GM06990 (cell line): ENCODE results near the gene TMEM272.

Experiments used
- DNase-seq: peaks from one replicate; pipeline ENCODE4 v3.0.0-alpha.2; 2011; ENCODE audit not compliant: insufficient read length; ENCODE audit errors: extremely low read depth
- H3K27me3 ChIP-seq: replicated peaks from 2 replicates; pipeline ENCODE4 v1.6.0; 2011; ENCODE audit warnings: low read length; ENCODE audit not compliant: control insufficient read depth, insufficient read depth
- H3K36me3 ChIP-seq: 2 replicates; pipeline ENCODE4 v1.5.1; 2011; ENCODE audit warnings: low read length; ENCODE audit not compliant: control insufficient read depth, insufficient read depth
- H3K4me3 ChIP-seq: replicated peaks from 2 replicates; pipeline ENCODE4 v1.5.1; 2011; ENCODE audit warnings: low read depth, mild to moderate bottlenecking, control low read depth, low read length
- CTCF ChIP-seq: IDR thresholded peaks from 2 replicates; pipeline ENCODE4 v1.5.1; 2011; ENCODE audit warnings: low read length, control low read depth, mild to moderate bottlenecking, inconsistent platforms; ENCODE audit not compliant: insufficient read depth, poor library complexity, severe bottlenecking

TMEM272 gene

DNA sequence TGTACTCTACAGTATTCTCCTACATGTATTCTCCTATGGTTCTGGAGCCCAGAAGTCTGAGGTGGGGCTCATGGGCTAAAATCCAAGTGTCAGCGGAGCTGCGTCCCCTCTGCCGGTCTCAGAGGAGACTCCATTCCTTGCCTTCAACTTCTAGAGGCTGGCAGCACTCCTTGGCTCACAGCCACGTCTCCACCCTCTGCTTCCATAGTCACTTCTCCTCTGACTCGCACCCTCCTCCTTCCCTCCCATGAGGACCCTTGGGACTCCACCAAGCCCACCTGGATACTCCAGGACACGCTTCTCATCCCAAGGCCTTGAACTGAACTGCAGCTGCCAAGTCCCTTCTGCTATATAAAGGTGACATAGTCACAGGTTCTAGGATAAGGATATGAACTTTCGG, 68.8 kb downstream of the TMEM272 start:
- H3K4me3 ChIP-seq, result no peak overlapping the region
- no peak for TF ChIP-seq CTCF
- H3K27me3 ChIP-seq, result no peaks in the 10 kb centered on the region
- no peak for DNase-seq
- H3K36me3 ChIP-seq, result no peaks in the 10 kb centered on the region

- Histone ChIP-seq H3K27me3 (no peaks in the 10 kb centered on the region), H3K4me3 (no peak overlapping the region), H3K36me3 (no peaks in the 10 kb centered on the region; the same call in 1 of the 2 replicates)
- TF ChIP-seq CTCF, result no peak
- DNase-seq, result no peak
Measured at GRCh38 chr13:51773515-51773914, 71.5 kb downstream of the TMEM272 start.

DNA sequence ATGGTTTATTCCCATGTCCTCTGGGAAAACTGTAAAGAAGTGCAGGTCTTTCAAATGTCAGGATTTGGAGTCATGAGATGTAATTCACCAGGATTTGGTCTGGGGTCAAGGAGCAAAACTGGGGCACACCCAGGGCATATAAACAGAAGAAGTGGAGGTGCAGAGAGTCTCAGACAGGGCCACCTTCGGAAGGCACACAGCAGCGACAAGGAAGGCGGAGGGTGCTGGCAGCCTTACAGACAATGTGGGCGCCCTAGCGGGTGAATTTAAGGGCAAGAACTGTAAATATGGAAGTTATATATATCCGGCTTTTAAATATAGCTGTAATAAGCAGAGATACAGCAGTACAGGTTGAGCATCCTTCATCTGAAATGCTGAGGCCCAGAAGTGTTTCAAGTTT, 72.2 kb downstream of the TMEM272 start:
- Histone ChIP-seq H3K27me3 (no peaks in the 10 kb centered on the region), H3K4me3 (no peak overlapping the region), H3K36me3 (no peaks in the 10 kb centered on the region; the same call in none of the 2 replicates)
- no peak for DNase-seq
- no peak for TF ChIP-seq CTCF

DNA sequence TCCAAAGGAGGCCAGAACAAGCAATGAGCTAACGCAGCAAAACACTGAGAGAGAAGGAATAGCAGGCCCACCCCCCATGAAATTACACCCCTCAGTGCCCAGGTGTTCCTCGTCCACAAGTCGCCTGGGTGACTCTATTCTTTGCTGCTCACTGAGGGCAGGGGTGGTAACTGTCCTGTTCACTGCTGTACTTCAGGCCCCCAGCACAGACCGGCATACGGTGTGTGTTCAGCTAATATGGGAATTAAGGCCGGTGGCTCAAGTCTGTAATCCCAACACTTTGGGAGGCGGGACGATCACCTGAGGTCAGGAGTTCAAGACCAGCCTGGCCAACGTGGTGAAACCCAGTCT, 72.9 kb downstream of the TMEM272 start:
- no peak for DNase-seq
- H3K27me3 ChIP-seq, result no peaks in the 10 kb centered on the region
- H3K36me3 ChIP-seq, result no peaks in the 10 kb centered on the region; the same call in none of the 2 replicates
- no peak overlapping the region for H3K4me3 ChIP-seq
- no peak for TF ChIP-seq CTCF

- Histone ChIP-seq H3K27me3 (no peaks in the 10 kb centered on the region), H3K36me3 (no peaks in the 10 kb centered on the region; the same call in none of the 2 replicates), H3K4me3 (no peak overlapping the region)
- no peak for DNase-seq
- no peak for TF ChIP-seq CTCF
Measured at GRCh38 chr13:51771418-51772104, 73.4 kb downstream of the TMEM272 start.

DNA sequence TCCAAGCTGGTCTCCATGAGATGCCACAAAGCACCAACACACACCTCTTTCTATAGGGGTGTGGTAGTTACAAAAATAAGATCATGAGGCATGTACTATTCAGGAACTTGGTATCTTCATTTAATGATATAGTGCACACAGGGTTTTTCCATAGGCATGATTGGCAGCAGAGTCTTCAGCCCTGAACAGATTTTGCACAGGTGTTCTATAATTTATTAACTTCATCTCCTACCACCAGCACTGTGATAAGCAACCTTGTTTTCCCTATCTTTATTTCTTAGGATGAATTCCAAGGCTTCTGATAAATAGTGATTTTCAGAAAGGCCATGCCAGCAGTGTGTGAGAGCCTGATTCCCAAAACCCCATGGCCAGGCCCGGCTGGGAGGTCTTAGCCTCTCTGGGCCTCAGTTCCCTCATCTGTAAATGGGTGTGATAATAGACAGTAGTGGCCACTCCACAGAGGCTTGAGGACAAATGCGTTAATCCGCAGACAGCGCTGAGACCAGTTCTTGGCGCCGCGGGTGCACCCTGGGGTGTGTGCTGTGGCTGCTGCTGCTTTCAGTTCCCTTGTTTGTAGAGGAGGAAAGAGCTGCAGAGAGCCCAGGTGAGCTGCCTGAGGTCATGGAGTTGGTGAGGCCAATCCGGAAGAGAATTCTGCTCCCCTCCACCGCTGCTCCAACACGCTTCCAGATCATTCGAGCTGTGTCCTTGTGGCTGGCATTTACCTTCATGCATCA, 74.1 kb downstream of the TMEM272 start:
- no peak for DNase-seq
- Histone ChIP-seq H3K36me3 (no peaks in the 10 kb centered on the region; the same call in none of the 2 replicates), H3K4me3 (no peak overlapping the region), H3K27me3 (no peaks in the 10 kb centered on the region)
- TF ChIP-seq CTCF, result no peak
